K562 (cell line): Measurements from ENCODE around the gene MYO5C. TPM values are rescaled to one million over a fixed set of nuclear protein-coding genes. Genes with fewer than 3 reads are reported as not detected.

ENCODE experiments used
- ATAC-seq: fragments of 200-7000 bp; cut with Tn5 transposase; 3 replicates; pipeline ENCODE4 v1.9.1; 2020; ENCODE audit warnings: moderate library complexity
- BruUV-seq: library from RNA; stranded (reverse); fragments of 400-500 nt; replicated peaks from 2 replicates; lab custom pipeline; 2021; lab: Mats Ljungman, UMichigan
- CTCF ChIA-PET: fragments of 300-600 bp; formaldehyde crosslinking; extraction: SDS; loops from one replicate; lab custom pipeline; 2021; ENCODE audit warnings: low intra/inter-chr PET ratio; lab: Yijun Ruan, JAX
- POLR2A ChIA-PET: fragments of 300-600, 350-650 bp; sonication (Branson Sonifier 250); formaldehyde crosslinking; extraction: SDS; loops from one replicate; lab custom pipeline; 2021; ENCODE audit warnings: antibody characterized with exemption, inconsistent platforms; lab: Yijun Ruan, JAX
- DNase-seq, 4 experiments: peaks; one replicate each; pipeline versions ENCODE4 v3.0.0 to v3.0.0-alpha.2; 2011 to 2018; ENCODE audit warnings: low spot score in 3 of 4, mixed read lengths in 3 of 4; ENCODE audit errors: extremely low read depth in 1 of 4
- FAIRE-seq: peaks from 2 replicates; lab custom pipeline; 2011; peaks lifted over from hg19 to GRCh38; lab: Jason Lieb, UNC
- H2AFZ ChIP-seq: 2 replicates; pipeline ENCODE4 v1.6.0; 2011; ENCODE audit warnings: low read depth, low read length, control low read depth, inconsistent platforms
- H3K27ac ChIP-seq: fragments of 200-600 bp; 3 replicates; pipeline ENCODE4 v1.8.0; 2011; ENCODE audit warnings: low read depth, mild to moderate bottlenecking, control low read depth, inconsistent platforms, low read length, moderate library complexity, mixed read lengths; ENCODE audit errors: extremely low read depth
- H3K27me3 ChIP-seq, 2 experiments: fragments of 300-600 bp in 1 of 2; 2 replicates in 1 of 2; 3 replicates in 1 of 2; pipeline versions ENCODE4 v1.6.0 to v1.8.0; 2011; ENCODE audit warnings: inconsistent platforms in 2 of 2, low read length in 2 of 2, mild to moderate bottlenecking in 1 of 2, mixed read lengths in 1 of 2, moderate library complexity in 1 of 2; ENCODE audit not compliant: control insufficient read depth in 2 of 2, insufficient read depth in 2 of 2
- H3K36me3 ChIP-seq: fragments of 300-600 bp; 3 replicates; pipeline ENCODE4 v1.8.0; 2011; ENCODE audit warnings: mild to moderate bottlenecking, low read length, inconsistent platforms; ENCODE audit not compliant: control insufficient read depth, insufficient read depth
- H3K4me1 ChIP-seq, 2 experiments: fragments of 200-600 bp in 1 of 2; replicated peaks in 1 of 2; 2 replicates in 1 of 2; 3 replicates in 1 of 2; pipeline versions ENCODE4 v1.5.1 to v1.8.0; 2011; ENCODE audit warnings: inconsistent platforms in 2 of 2, low read length in 2 of 2, mild to moderate bottlenecking in 1 of 2, mixed read lengths in 1 of 2, moderate library complexity in 1 of 2; ENCODE audit not compliant: control insufficient read depth in 2 of 2, insufficient read depth in 2 of 2
- H3K4me2 ChIP-seq: 2 replicates; pipeline ENCODE4 v1.6.1; 2011; ENCODE audit warnings: low read length, control low read depth, inconsistent platforms, mixed read lengths; ENCODE audit not compliant: insufficient read depth
- H3K4me3 ChIP-seq: fragments of 200-600 bp; sonication (generic), shearing (Covaris generic); 2 replicates; pipeline ENCODE4 v1.5.1; 2016; ENCODE audit warnings: control low read depth, inconsistent platforms
- H3K79me2 ChIP-seq: fragments of 200-600 bp; 3 replicates; pipeline ENCODE4 v1.8.0; 2011; ENCODE audit warnings: low read length, inconsistent platforms; ENCODE audit not compliant: control insufficient read depth, insufficient read depth
- H3K9ac ChIP-seq, 2 experiments: 2 replicates each; pipeline versions ENCODE4 v1.6.0 to v1.6.1; 2011; ENCODE audit warnings: low read depth in 2 of 2, low read length in 2 of 2, control low read depth in 1 of 2, inconsistent platforms in 1 of 2, mild to moderate bottlenecking in 1 of 2, mixed read lengths in 1 of 2; ENCODE audit not compliant: insufficient read depth in 1 of 2
- H3K9me1 ChIP-seq: one replicate; pipeline ENCODE4 v1.6.0; 2011; ENCODE audit warnings: inconsistent platforms, mild to moderate bottlenecking, low read length, moderate library complexity; ENCODE audit not compliant: control insufficient read depth, insufficient read depth
- H3K9me3 ChIP-seq: replicated peaks from 2 replicates; pipeline ENCODE4 v1.5.1; 2011; ENCODE audit warnings: low read depth, low read length, inconsistent platforms; ENCODE audit not compliant: control insufficient read depth, insufficient read depth
- H4K20me1 ChIP-seq: replicated peaks from 2 replicates; pipeline ENCODE4 v1.6.1; 2011; ENCODE audit warnings: low read length, inconsistent platforms, mixed read lengths; ENCODE audit not compliant: control insufficient read depth, insufficient read depth
- GATAD2A ChIP-seq: fragments of 450-650 bp; IDR thresholded peaks from 2 replicates; pipeline ENCODE4 v1.6.1; 2017
- MCM5 ChIP-seq: fragments of 450-650 bp; IDR thresholded peaks from 2 replicates; pipeline ENCODE4 v1.6.1; 2016; ENCODE audit warnings: low read depth
- ZNF12 ChIP-seq: sonication (generic); formaldehyde crosslinking; IDR thresholded peaks from 2 replicates; pipeline ENCODE4 v1.4.0; 2020; ENCODE audit warnings: mild to moderate bottlenecking, missing genetic modification reagents
- ZNF165 ChIP-seq: fragments of 250-450 bp; sonication (Bioruptor Pico); IDR thresholded peaks from 2 replicates; pipeline ENCODE4 v1.4.0; 2020; ENCODE audit warnings: borderline replicate concordance
- ZNF583 ChIP-seq: fragments of 250-450 bp; sonication (Bioruptor Pico); IDR thresholded peaks from 2 replicates; pipeline ENCODE4 v1.4.0; 2020
- WGBS: fragments of 100-300 bp; shearing (Covaris generic); methylation state at CpG from one replicate; pipeline ENCODE4 v1.1.6; 2016; ENCODE audit warnings: low coverage, mixed read lengths; ENCODE audit not compliant: insufficient coverage; ENCODE audit errors: missing lambda C conversion rate; 5-methylcytosine and 5-hydroxymethylcytosine counted together
- in situ Hi-C: fragments of 300-500 bp; cut with MboI; formaldehyde crosslinking; loops from 4 replicates; pipeline ENCODE4 v1.15.0; 2018; ENCODE audit warnings: inconsistent platforms, mixed read lengths
- intact Hi-C: fragments of 100-400 bp; cut with micrococcal nuclease; formaldehyde crosslinking; loops from 2 replicates; pipeline ENCODE4 v1.14.2; 2022
- polyA plus RNA-seq, 8 experiments: library from polyadenylated mRNA; depleted of rRNA in 4 of 8; stranded (reverse) in 5 of 8; unstranded in 3 of 8; fragments of >200 nt; fragmentation: Nextera tagmentation in 2 of 8; fragmentation: Illumina TruSeq in 1 of 8; extraction: Ambion mirVana in 2 of 8; extraction: Trizol in 1 of 8; gene quantifications; 2 replicates each; pipeline versions ENCODE4 v1.2.1 to v1.2.3, GENCODE V29; 2011 to 2014; ENCODE audit warnings: inconsistent platforms in 1 of 8, missing spikeins in 1 of 8
- total RNA-seq, 7 experiments: library from RNA; depleted of rRNA in 6 of 7; stranded (reverse); fragments of >200 nt in 6 of 7; fragmentation: Illumina TruSeq in 2 of 7; extraction: Trizol in 2 of 7; gene quantifications; 2 replicates each; pipeline versions ENCODE4 v1.2.1 to v1.2.3, GENCODE V29; 2011 to 2021; ENCODE audit warnings: low replicate concordance in 1 of 7
- TF ChIP-seq, protein P1 (sequence below), 2 experiments: fragments of 250-450 bp in 1 of 2; fragments of 450-650 bp in 1 of 2; sonication (Bioruptor Pico) in 1 of 2; IDR thresholded peaks; 2 replicates each; pipeline versions ENCODE4 v1.6.1 to v1.8.0; 2016 to 2021; ENCODE audit warnings: mild to moderate bottlenecking in 2 of 2, moderate library complexity in 2 of 2, missing compliant biosample characterization in 1 of 2, missing genetic modification characterization in 1 of 2
- TF ChIP-seq, protein P2 (sequence below): fragments of 250-450 bp; sonication (Bioruptor Pico); IDR thresholded peaks from 2 replicates; pipeline ENCODE4 v1.8.0; 2022; ENCODE audit warnings: moderate library complexity, mild to moderate bottlenecking, inconsistent platforms
- TF ChIP-seq, protein P3 (sequence below): fragments of 450-650 bp; formaldehyde crosslinking; IDR thresholded peaks from 2 replicates; pipeline ENCODE4 v1.4.0; 2020; ENCODE audit warnings: mild to moderate bottlenecking, mixed read lengths
- TF ChIP-seq, protein P4 (sequence below): fragments of 450-650 bp; formaldehyde crosslinking; IDR thresholded peaks from 2 replicates; pipeline ENCODE4 v1.4.0; 2020; ENCODE audit warnings: mild to moderate bottlenecking, moderate library complexity

MYO5C gene
- total and polyA plus RNA-seq, 9 of the 15 experiments (the other 6 are each of a cell fraction or from before 2014, with no cell fraction given) = 0.01 to 0.24 TPM; not detected in 7

DNA sequence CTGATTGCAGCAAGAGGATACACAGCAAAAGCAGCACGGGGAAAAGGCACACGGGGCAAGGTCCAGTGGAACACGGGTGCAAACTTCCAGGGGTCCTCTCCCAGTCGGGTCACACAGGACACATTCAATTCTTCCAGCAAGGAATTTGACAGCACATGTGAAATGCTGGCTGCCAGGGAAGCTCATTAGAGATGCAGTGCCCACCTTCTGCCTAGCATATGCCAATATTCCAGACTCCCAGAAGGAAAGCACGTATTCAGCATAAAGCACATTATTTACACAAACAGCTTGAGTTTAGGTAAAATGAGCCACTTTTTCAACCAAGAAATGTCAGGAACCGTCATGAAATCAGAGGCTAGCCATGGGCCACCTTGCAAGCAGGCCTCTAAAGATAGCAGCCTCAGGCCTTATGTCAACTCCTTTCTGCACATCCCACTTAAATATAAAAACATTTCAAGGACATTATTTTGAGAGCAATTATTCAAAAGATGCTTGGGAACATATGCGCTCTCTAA is 19.3 kb downstream of the MYO5C start:
- no peak overlapping the region for H3K27ac ChIP-seq
- ChIA-PET CTCF (no interaction called here), POLR2A (no interaction called here)
- no peak overlapping the region for H3K4me3 ChIP-seq
- in situ Hi-C loops (no loop called here), intact Hi-C loops (no loop called here)
- H3K4me1 ChIP-seq = no peaks in the 10 kb centered on the region
- TF ChIP-seq, protein P1, sequence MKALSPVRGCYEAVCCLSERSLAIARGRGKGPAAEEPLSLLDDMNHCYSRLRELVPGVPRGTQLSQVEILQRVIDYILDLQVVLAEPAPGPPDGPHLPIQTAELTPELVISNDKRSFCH (CRISPR knock-in tag; IDR thresholded peaks at IDR 0.05) = no peak
- TF ChIP-seq, protein P1 (tag; IDR thresholded peaks at IDR 0.05) = no peak
- TF ChIP-seq, protein P2, sequence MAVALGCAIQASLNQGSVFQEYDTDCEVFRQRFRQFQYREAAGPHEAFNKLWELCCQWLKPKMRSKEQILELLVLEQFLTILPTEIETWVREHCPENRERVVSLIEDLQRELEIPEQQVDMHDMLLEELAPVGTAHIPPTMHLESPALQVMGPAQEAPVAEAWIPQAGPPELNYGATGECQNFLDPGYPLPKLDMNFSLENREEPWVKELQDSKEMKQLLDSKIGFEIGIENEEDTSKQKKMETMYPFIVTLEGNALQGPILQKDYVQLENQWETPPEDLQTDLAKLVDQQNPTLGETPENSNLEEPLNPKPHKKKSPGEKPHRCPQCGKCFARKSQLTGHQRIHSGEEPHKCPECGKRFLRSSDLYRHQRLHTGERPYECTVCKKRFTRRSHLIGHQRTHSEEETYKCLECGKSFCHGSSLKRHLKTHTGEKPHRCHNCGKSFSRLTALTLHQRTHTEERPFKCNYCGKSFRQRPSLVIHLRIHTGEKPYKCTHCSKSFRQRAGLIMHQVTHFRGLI (CRISPR knock-in tag) = no peak
- TF ChIP-seq ZNF583 (CRISPR knock-in tag) = no peak
- no peak for TF ChIP-seq ZNF12 (CRISPR knock-in tag)
- TF ChIP-seq, protein P3, sequence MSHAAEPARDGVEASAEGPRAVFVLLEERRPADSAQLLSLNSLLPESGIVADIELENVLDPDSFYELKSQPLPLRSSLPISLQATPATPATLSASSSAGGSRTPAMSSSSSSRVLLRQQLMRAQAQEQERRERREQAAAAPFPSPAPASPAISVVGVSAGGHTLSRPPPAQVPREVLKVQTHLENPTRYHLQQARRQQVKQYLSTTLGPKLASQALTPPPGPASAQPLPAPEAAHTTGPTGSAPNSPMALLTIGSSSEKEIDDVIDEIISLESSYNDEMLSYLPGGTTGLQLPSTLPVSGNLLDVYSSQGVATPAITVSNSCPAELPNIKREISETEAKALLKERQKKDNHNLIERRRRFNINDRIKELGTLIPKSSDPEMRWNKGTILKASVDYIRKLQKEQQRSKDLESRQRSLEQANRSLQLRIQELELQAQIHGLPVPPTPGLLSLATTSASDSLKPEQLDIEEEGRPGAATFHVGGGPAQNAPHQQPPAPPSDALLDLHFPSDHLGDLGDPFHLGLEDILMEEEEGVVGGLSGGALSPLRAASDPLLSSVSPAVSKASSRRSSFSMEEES (CRISPR knock-in tag) = no peak
- TF ChIP-seq MCM5 = no peak
- TF ChIP-seq ZNF165 (CRISPR knock-in tag) = no peak
- TF ChIP-seq GATAD2A = no peak
- TF ChIP-seq, protein P4, sequence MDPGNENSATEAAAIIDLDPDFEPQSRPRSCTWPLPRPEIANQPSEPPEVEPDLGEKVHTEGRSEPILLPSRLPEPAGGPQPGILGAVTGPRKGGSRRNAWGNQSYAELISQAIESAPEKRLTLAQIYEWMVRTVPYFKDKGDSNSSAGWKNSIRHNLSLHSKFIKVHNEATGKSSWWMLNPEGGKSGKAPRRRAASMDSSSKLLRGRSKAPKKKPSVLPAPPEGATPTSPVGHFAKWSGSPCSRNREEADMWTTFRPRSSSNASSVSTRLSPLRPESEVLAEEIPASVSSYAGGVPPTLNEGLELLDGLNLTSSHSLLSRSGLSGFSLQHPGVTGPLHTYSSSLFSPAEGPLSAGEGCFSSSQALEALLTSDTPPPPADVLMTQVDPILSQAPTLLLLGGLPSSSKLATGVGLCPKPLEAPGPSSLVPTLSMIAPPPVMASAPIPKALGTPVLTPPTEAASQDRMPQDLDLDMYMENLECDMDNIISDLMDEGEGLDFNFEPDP = no peak
- FAIRE-seq = no peak
- no TSS peak for BruUV-seq
- no peak for DNase-seq
- ATAC-seq = no peak
- no peak overlapping the region for H3K4me2 ChIP-seq
- no peak overlapping the region for H3K9ac ChIP-seq
- H3K27me3 ChIP-seq = peaks cover 9 to 46% of the 10 kb centered on the region in 2 experiments; a peak in 4 of 5 replicates
- no peaks in the 10 kb centered on the region for H3K36me3 ChIP-seq
- H4K20me1 ChIP-seq = no peaks in the 10 kb centered on the region; the same call in 1 of the 2 replicates
- WGBS = 0% methylated on average over 7 of the region's 7 CpGs
- no peaks in the 10 kb centered on the region for H3K9me1 ChIP-seq
- H3K79me2 ChIP-seq = no peaks in the 10 kb centered on the region
- no peak overlapping the region for H2AFZ ChIP-seq
- no peaks in the 10 kb centered on the region for H3K9me3 ChIP-seq
